ENCODE results near the gene CGB7. TPM values are rescaled to one million over a fixed set of nuclear protein-coding genes. Genes with fewer than 3 reads are reported as not detected.
"Not testable (repeated sequence)": the region's sequence is repeated elsewhere in the genome, so short reads cannot be mapped to it uniquely, and the experiment has no call there.

CGB7 gene
- total and polyA plus RNA-seq, 8 donors = 0.38 TPM; not detected in 7

GRCh38 chr19:49038111-49038510 is 19.4 kb downstream of the CGB7 start:
- H3K4me3 ChIP-seq; H3K27ac ChIP-seq; H3K9me3 ChIP-seq; FAIRE-seq; ATAC-seq; intact Hi-C loops (cut with DNase I); H3K36me3 ChIP-seq; H3K4me1 ChIP-seq; H3K27me3 ChIP-seq; DNase-seq: not testable (repeated sequence)
- 73 to 77% methylated on average over 5 to 8 of the region's 8 CpGs for WGBS, 2 donors

GRCh38 chr19:49036815-49037214 is 20.7 kb downstream of the CGB7 start, which contains the start of gene CGB1:
Gene CGB1, minus strand, starts transcription at chr19:49036895. Its CDS starts 184 bp downstream, at chr19:49036711.
- intact Hi-C loops (cut with DNase I); H3K4me1 ChIP-seq; H3K4me3 ChIP-seq; H3K9me3 ChIP-seq; DNase-seq; ATAC-seq; H3K36me3 ChIP-seq; H3K27ac ChIP-seq; H3K27me3 ChIP-seq; FAIRE-seq: not testable (repeated sequence)
- peak in 2 of 4 donors; percentile 13 to 21 for TF ChIP-seq CTCF (IDR thresholded peaks at IDR 0.05)
- WGBS, 2 donors = 42 to 58% methylated on average over 15 to 18 of the region's 18 CpGs

GRCh38 chr19:49031642-49032301 is 25.8 kb downstream of the CGB7 start, which contains the start of gene CGB2:
Gene CGB2, plus strand, starts transcription at chr19:49031890. Its CDS starts 206 bp downstream, at chr19:49032096.
- DNase-seq (peak in 2 of 6 donors; percentile 50 to 59), ATAC-seq (peak in 3 of 4 donors; percentile 50 to 70 (median 53))
- H3K27me3 ChIP-seq; H3K36me3 ChIP-seq; H3K9me3 ChIP-seq; FAIRE-seq; intact Hi-C loops (cut with DNase I); H3K4me1 ChIP-seq; H3K4me3 ChIP-seq; H3K27ac ChIP-seq: not testable (repeated sequence)
- peak in 2 of 4 donors; percentile 24 to 25 for TF ChIP-seq CTCF (IDR thresholded peaks at IDR 0.05)
- 16 to 23% methylated on average over 28 of the region's 28 CpGs for WGBS, 2 donors

GRCh38 chr19:49030323-49030722 is 27.2 kb downstream of the CGB7 start:
- ATAC-seq; H3K36me3 ChIP-seq; H3K27ac ChIP-seq; DNase-seq; FAIRE-seq; H3K4me3 ChIP-seq; H3K27me3 ChIP-seq; H3K9me3 ChIP-seq; H3K4me1 ChIP-seq; intact Hi-C loops (cut with DNase I): not testable (repeated sequence)
- 36 to 75% methylated on average over 1 to 5 of the region's 8 CpGs for WGBS, 2 donors

GRCh38 chr19:49029749-49030148 is 27.8 kb downstream of the CGB7 start:
- FAIRE-seq; DNase-seq; H3K36me3 ChIP-seq; H3K4me1 ChIP-seq; H3K9me3 ChIP-seq; intact Hi-C loops (cut with DNase I); ATAC-seq; H3K27me3 ChIP-seq; H3K27ac ChIP-seq; H3K4me3 ChIP-seq: not testable (repeated sequence)
- 78 to 79% methylated on average over 9 to 14 of the region's 14 CpGs for WGBS, 2 donors

- H3K4me3 ChIP-seq; H3K9me3 ChIP-seq; FAIRE-seq; H3K4me1 ChIP-seq; DNase-seq; H3K27me3 ChIP-seq; ATAC-seq; H3K36me3 ChIP-seq; H3K27ac ChIP-seq; intact Hi-C loops (cut with DNase I): not testable (repeated sequence)
- WGBS, 2 donors = 75% methylated on average over 8 of the region's 9 CpGs; no CpG with 5 or more reads in 1 of the 2 donors
These were observed 28.9 kb downstream of the CGB7 start for GRCh38 chr19:49028686-49029085.

GRCh38 chr19:49025599-49025998 is 31.9 kb downstream of the CGB7 start:
- H3K9me3 ChIP-seq; ATAC-seq; H3K36me3 ChIP-seq; H3K27ac ChIP-seq; DNase-seq; FAIRE-seq; H3K4me1 ChIP-seq; intact Hi-C loops (cut with DNase I); H3K4me3 ChIP-seq; H3K27me3 ChIP-seq: not testable (repeated sequence)
- WGBS, 2 donors = 72 to 81% methylated on average over 21 to 23 of the region's 23 CpGs

GRCh38 chr19:49025088-49025487 is 32.5 kb downstream of the CGB7 start:
- intact Hi-C loops (cut with DNase I); DNase-seq; H3K27me3 ChIP-seq; H3K4me3 ChIP-seq; H3K9me3 ChIP-seq; ATAC-seq; H3K27ac ChIP-seq; FAIRE-seq; H3K36me3 ChIP-seq; H3K4me1 ChIP-seq: not testable (repeated sequence)
- WGBS, 2 donors = 68 to 90% methylated on average over 3 to 4 of the region's 6 CpGs

GRCh38 chr19:49024233-49024632 is 33.3 kb downstream of the CGB7 start, which contains the start of gene CGB3:
Gene CGB3, minus strand, starts transcription at chr19:49024333. Its CDS starts 362 bp downstream, at chr19:49023971.
- 61 to 70% methylated on average over 10 to 13 of the region's 15 CpGs for WGBS, 2 donors
- H3K36me3 ChIP-seq; H3K27ac ChIP-seq; H3K4me3 ChIP-seq; DNase-seq; H3K27me3 ChIP-seq; FAIRE-seq; H3K4me1 ChIP-seq; ATAC-seq; intact Hi-C loops (cut with DNase I); H3K9me3 ChIP-seq: not testable (repeated sequence)

All from pancreas (tissue), 10 donors.